A172 (cell line): ENCODE measurements around the gene DCHS2. TPM values are rescaled to one million over a fixed set of nuclear protein-coding genes. Genes with fewer than 3 reads are reported as not detected.
A peak's percentile ranks its signal among the peaks of the same experiment; 100 is the strongest.

Source experiments
- DNase-seq: peaks from one replicate; pipeline ENCODE4 v3.0.0-alpha.2; 2015; ENCODE audit warnings: low spot score
- total RNA-seq: library from RNA; depleted of rRNA; stranded (reverse); fragments of >200 nt; shearing (Covaris generic); gene quantifications from 2 replicates; pipeline ENCODE4 v1.2.3, GENCODE V29; 2014; rRNA removed

DCHS2 gene
- total RNA-seq, 1 experiment from 2014 or later, result not detected

DNA sequence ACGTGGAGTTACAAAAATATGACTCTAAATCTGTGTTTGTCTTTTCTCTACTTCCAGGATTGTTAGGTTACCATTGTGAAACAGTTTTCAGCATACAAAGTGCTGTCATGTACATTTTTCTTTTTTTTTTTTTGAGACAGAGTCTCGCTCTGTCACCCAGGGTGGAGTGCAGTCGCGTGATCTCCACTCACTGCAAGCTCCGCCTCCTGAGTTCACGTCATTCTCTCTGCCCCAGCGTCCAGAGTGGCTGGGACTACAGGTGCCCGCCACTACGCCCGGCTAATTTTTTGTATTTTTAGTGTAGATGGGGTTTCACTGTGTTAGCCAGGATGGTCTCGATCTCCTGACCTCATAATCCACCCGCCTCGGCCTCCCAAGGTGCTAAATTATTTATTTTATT is 274.2 kb downstream of the DCHS2 start:
- DNase-seq, result peak; percentile 4

DNA sequence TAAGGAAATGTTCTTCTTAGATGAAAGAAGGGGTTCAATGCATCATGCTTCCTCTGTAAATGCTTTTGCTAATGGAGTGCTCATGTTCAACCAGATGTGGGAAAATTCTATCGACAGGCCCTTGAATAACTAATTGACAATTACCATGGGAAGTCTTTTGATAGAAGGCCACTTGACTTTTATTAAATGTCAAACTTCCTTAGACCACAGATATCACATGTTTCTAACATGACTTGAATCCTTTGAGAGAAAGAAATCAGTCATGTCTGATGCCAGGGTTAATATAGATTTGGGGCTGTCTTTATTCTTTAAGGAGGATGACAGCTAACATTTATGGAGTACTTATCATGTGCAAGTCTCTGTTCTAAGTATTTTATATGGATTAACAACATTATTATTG is 280.1 kb downstream of the DCHS2 start:
- no peak for DNase-seq

DNA sequence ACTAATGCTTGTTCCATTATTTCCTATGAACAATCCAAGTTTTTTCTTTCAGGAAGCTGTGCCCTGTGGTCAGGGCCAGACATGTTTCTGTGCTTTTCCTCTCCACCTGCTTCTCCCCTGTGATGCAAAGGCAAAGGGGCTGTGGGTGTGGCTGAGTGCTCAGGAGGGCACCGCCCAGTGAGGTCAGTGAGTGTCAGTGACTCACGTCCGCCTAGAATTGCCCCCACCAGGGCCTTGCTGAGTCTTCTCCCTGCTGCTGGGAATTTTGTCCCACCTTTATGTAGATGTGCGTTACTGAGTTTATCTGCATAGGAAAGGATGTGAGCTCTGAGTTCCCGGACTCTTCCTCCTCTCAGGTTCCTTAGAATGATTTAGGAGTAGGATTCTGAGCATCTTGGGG is 283.2 kb downstream of the DCHS2 start:
- peak; percentile 82 for DNase-seq

DNA sequence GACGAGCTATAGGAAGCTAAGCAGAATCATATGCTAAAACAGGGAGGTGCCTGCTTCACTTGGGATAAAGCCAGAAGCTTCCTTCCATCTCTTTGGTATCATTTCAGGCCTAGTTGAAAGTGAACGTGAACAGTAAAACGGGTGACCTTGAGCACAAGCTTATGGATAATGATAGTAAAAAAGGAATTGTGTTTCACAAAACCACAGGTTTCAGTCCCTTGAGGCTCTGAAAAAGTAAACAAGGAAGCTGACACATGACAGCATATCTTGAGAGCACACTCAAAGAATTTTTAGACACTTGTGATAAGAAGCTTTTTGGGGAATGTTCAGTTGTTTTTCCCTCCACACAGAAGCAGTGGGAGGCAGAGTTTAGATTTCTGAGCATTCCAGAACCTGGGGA is 286.1 kb downstream of the DCHS2 start:
- peak; percentile 8 for DNase-seq

DNA sequence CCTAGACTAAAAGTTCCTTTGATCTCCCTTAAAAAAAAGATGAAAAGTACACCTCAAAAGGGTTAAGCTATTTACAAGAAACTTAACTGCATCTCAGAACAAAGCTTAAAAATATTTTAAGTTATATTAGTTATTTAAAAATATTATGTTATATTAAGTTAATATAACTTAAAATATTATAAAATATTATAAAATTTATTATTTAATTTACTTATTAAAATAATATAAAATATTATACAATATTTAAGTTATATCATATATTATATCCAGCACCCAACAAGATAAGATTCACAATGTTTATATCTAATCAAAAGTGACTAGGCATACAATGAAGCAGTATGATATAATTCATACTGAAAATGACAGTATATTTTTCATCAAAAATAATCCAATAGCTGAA is 296.9 kb downstream of the DCHS2 start:
- DNase-seq, result no peak

DNA sequence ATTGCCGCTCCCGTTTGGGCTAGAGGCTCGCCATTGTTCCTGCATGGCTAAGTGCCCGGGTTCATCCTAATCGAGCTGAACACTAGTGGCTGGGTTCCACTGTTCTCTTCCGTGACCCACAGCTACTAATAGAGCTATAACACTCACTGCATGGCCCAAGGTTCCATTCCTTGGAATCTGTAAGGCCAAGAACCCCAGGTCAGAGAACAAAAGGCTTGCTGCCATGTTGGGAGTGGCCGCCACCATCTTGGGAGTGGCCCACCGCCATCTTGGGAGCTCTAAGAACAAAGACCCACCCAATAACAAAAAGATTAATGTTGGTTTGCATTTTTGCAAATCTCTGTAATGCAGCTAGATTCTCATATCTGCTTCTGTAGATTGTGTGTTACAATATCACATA is 299.0 kb downstream of the DCHS2 start:
- no peak for DNase-seq

DNA sequence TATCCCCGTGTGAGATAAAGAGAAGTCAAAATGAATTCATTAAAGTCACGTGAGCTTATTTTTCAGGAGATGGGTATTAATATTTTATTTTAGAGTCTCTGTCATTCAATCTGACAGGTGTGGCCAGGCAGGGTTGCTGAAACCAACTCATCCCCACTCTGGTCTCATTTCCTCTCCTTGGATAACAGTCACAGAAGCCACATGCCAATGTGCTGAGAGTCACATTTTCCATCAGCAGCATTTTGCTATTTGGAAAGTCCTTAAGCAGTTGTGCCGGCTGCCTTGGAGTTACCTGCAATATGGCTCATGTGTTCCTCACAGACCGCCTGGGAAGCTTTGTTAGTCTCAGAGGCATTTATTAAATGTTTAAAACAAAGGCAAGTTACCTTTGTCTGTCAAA is 302.3 kb downstream of the DCHS2 start:
- DNase-seq, result peak; percentile 52

DNA sequence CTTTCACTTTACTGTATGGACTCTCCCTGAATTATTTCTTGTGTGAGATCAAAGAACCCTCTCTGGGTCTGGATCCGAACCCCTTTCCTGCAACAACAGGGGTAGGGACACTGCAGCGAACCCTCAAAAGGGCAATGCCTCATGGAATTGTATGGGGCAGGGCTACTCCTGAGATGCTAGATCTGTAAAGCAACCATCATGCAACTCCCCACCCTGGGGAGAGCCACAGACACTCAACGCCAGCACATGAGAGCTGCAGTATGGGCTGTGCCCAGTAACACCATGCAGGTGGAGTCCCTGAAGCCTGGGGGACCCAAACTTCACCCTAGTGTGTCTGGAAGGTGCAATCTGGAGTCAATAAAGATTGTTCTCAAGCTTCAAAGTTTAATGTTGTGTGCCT is 304.7 kb downstream of the DCHS2 start:
- no peak for DNase-seq

DNA sequence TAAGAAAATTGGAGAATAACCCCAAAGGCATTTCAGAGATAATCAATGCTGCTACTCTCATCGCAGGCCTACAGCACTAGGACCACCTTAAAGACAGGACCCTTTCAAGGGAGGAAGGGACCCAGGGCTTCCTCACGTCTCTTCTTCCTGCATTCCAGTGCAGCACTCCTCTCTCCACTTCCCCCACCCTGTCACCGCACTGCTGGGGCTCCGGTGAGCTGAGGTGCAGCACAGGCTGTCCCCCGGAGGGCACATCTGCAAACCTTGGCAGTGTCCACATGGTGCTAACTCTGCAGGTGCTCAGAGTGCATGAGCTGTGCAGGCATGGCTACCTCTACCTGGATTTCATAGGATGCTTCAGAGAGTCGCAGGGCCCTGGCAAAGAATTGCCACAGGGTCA is 305.6 kb downstream of the DCHS2 start:
- no peak for DNase-seq

DNA sequence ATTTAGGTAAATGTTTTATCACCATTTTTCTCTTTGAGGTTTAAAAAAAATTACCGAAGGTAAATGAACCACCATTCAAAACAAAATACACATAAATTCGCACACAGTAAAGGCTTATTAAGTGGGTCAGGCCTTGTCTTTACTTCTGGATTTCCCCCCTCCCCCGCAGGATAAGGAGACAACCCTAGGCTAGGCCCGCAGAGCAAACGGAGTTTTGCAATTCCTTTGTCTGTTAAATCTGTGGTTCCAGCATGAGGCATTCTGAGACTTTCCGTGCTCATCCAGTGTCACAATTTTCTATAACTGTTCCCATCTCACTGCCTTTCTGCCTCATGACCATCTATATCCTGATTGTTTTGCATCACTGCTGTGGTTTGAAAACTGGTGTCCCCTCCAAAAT is 307.4 kb downstream of the DCHS2 start:
- DNase-seq, result no peak

DNA sequence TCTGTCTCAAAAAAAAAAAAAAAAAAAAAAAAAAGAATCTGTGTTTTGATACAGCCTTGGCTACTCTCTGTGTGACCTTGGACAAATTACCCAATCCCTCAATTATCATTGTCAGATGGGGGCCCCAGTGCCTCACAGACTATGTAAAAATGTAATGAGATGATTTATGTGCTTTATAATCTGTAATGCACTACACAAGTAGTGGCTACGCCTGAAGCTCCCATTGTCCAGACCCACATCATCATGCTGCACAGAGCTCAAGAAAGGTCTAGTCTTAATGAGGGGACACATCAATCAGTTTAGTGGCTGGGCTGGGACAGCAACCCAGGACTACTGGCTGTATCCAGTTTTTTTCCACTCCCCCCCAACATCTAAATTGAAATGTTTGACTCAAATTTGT is 308.3 kb downstream of the DCHS2 start:
- DNase-seq, result no peak

Other genes starting within 250 kb of the DCHS2 start
- gene PLRG1, start 58.6 kb upstream of the DCHS2 start, total RNA-seq, result 71.5 and 71.6 TPM in 2 replicates
- not detected in 2 replicates for gene FGB, start 71.2 kb upstream of the DCHS2 start, total RNA-seq
- not detected in 2 replicates for gene FGA, start 98.9 kb upstream of the DCHS2 start, total RNA-seq
- gene FGG, start 120.9 kb upstream of the DCHS2 start, total RNA-seq, result not detected in 2 replicates